Epithelial cell of esophagus (primary cell): Measurements from ENCODE around the gene SMTNL2.
"Not testable (repeated sequence)": the region's sequence is repeated elsewhere in the genome, so short reads cannot be mapped to it uniquely, and the experiment has no call there.

Experiments
- DNase-seq: peaks from one replicate; pipeline ENCODE4 v3.0.0; 2010; ENCODE audit warnings: low read depth
- H3K4me3 ChIP-seq: 2 replicates; pipeline ENCODE4 v1.5.1; 2011; ENCODE audit warnings: mild to moderate bottlenecking, low read length, control low read depth
- CTCF ChIP-seq: IDR thresholded peaks from 2 replicates; pipeline ENCODE4 v1.5.1; 2011; ENCODE audit warnings: low read depth, mild to moderate bottlenecking, low read length, control low read depth, inconsistent platforms; ENCODE audit not compliant: insufficient read depth; ENCODE audit errors: missing control alignments

Gene SMTNL2

GRCh38 chr17:4585638-4585994 lies 1.3 kb downstream of the SMTNL2 start:
- TF ChIP-seq CTCF = no peak
- no peak overlapping the region for H3K4me3 ChIP-seq
- no peak for DNase-seq

GRCh38 chr17:4586043-4586442 lies 1.7 kb downstream of the SMTNL2 start:
- no peak overlapping the region for H3K4me3 ChIP-seq
- TF ChIP-seq CTCF = no peak
- no peak for DNase-seq

- no peak overlapping the region for H3K4me3 ChIP-seq
- no peak for DNase-seq
- no peak for TF ChIP-seq CTCF
Measured at GRCh38 chr17:4587195-4587594, 2.9 kb downstream of the SMTNL2 start.

- DNase-seq = no peak
- no peak overlapping the region for H3K4me3 ChIP-seq
- no peak for TF ChIP-seq CTCF
Measured at GRCh38 chr17:4587803-4588202, 3.5 kb downstream of the SMTNL2 start.

GRCh38 chr17:4588391-4588790 lies 4.1 kb downstream of the SMTNL2 start:
- H3K4me3 ChIP-seq = no peak overlapping the region
- TF ChIP-seq CTCF = no peak
- no peak for DNase-seq

GRCh38 chr17:4588898-4589625 lies 4.7 kb downstream of the SMTNL2 start:
- TF ChIP-seq CTCF = no peak
- H3K4me3 ChIP-seq = no peak overlapping the region
- no peak for DNase-seq

- not testable (repeated sequence) for DNase-seq, H3K4me3 ChIP-seq
Measured at GRCh38 chr17:4590042-4590441, 5.7 kb downstream of the SMTNL2 start.

GRCh38 chr17:4590981-4591453 lies 6.7 kb downstream of the SMTNL2 start:
- H3K4me3 ChIP-seq = no peak overlapping the region
- DNase-seq = no peak
- TF ChIP-seq CTCF = no peak
